Measurements from ENCODE around the gene PRPF19.

GRCh38 chr11:60910711-60911380 is 4.5 kb upstream of the PRPF19 start:
- TF ChIP-seq, protein P1, sequence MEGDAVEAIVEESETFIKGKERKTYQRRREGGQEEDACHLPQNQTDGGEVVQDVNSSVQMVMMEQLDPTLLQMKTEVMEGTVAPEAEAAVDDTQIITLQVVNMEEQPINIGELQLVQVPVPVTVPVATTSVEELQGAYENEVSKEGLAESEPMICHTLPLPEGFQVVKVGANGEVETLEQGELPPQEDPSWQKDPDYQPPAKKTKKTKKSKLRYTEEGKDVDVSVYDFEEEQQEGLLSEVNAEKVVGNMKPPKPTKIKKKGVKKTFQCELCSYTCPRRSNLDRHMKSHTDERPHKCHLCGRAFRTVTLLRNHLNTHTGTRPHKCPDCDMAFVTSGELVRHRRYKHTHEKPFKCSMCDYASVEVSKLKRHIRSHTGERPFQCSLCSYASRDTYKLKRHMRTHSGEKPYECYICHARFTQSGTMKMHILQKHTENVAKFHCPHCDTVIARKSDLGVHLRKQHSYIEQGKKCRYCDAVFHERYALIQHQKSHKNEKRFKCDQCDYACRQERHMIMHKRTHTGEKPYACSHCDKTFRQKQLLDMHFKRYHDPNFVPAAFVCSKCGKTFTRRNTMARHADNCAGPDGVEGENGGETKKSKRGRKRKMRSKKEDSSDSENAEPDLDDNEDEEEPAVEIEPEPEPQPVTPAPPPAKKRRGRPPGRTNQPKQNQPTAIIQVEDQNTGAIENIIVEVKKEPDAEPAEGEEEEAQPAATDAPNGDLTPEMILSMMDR (IDR thresholded peaks at IDR 0.05; ENCODE audit: insufficient read depth, low read length, poor library complexity, severe bottlenecking) = no peak
- TF ChIP-seq EZH2phosphoT487 (conservative IDR thresholded peaks at IDR 0.05; ENCODE audit: low read length) = no peak

All from SU-DHL-6 (cell line).